Raji (cell line): ENCODE data around the gene ASTN2.

Source experiments
- POLR2A ChIP-seq: IDR thresholded peaks from 2 replicates; pipeline ENCODE4 v1.6.1; 2011; ENCODE audit warnings: low read depth, low read length, control low read depth; ENCODE audit not compliant: insufficient read depth

Gene ASTN2

GRCh38 chr9:116394894-116395698 lies 1019.8 kb downstream of the ASTN2 start:
- TF ChIP-seq POLR2A, result no peak

- TF ChIP-seq POLR2A, result no peak
Observed at GRCh38 chr9:116394070-116394469, 1020.8 kb downstream of the ASTN2 start.

GRCh38 chr9:116393198-116393597 lies 1021.7 kb downstream of the ASTN2 start:
- no peak for TF ChIP-seq POLR2A

- TF ChIP-seq POLR2A, result no peak
Observed at GRCh38 chr9:116391306-116391900, 1023.5 kb downstream of the ASTN2 start.

GRCh38 chr9:116390303-116391228 lies 1024.3 kb downstream of the ASTN2 start:
- no peak for TF ChIP-seq POLR2A

- no peak for TF ChIP-seq POLR2A
Observed at GRCh38 chr9:116389541-116390302, 1025.1 kb downstream of the ASTN2 start.

- TF ChIP-seq POLR2A, result no peak
Observed at GRCh38 chr9:116387934-116388698, 1026.7 kb downstream of the ASTN2 start.

- no peak for TF ChIP-seq POLR2A
Observed at GRCh38 chr9:116383936-116384335, 1030.9 kb downstream of the ASTN2 start.

GRCh38 chr9:116383133-116383532 lies 1031.7 kb downstream of the ASTN2 start:
- TF ChIP-seq POLR2A, result no peak

GRCh38 chr9:116382053-116382452 lies 1032.8 kb downstream of the ASTN2 start:
- no peak for TF ChIP-seq POLR2A

GRCh38 chr9:116381350-116381749 lies 1033.5 kb downstream of the ASTN2 start:
- TF ChIP-seq POLR2A, result no peak

- no peak for TF ChIP-seq POLR2A
Observed at GRCh38 chr9:116380496-116380995, 1034.3 kb downstream of the ASTN2 start.

GRCh38 chr9:116379821-116380220 lies 1035.0 kb downstream of the ASTN2 start:
- no peak for TF ChIP-seq POLR2A

- TF ChIP-seq POLR2A, result no peak
Observed at GRCh38 chr9:116378873-116379272, 1036.0 kb downstream of the ASTN2 start.

GRCh38 chr9:116377179-116377798 lies 1037.6 kb downstream of the ASTN2 start:
- no peak for TF ChIP-seq POLR2A
